RWPE1 (cell line): ENCODE measurements around the gene ANKRD39.

Experiments
- CTCF ChIA-PET: fragments of 350-600 bp; sonication (Branson Sonifier 250); formaldehyde crosslinking; extraction: SDS; loops from one replicate; lab custom pipeline; 2021; lab: Yijun Ruan, JAX
- POLR2A ChIA-PET: fragments of 400-600 bp; formaldehyde crosslinking; extraction: SDS; loops from one replicate; lab custom pipeline; 2020; ENCODE audit warnings: antibody characterized with exemption; ENCODE audit not compliant: low non-redundant PET; lab: Yijun Ruan, JAX
- DNase-seq: peaks from one replicate; pipeline ENCODE4 v3.0.0; 2012; ENCODE audit warnings: low spot score
- H3K27ac ChIP-seq: fragments of 450-650 bp; 2 replicates; pipeline ENCODE4 v1.5.1; 2017
- CTCF ChIP-seq: fragments of 450-650 bp; conservative IDR thresholded peaks from 2 replicates; pipeline ENCODE4 v1.5.1; 2017; ENCODE audit warnings: low read depth, mild to moderate bottlenecking

Gene ANKRD39

GRCh38 chr2:96852667-96853066 is 5.1 kb downstream of the ANKRD39 start:
- no peak for TF ChIP-seq CTCF
- DNase-seq = no peak
- no peak overlapping the region for H3K27ac ChIP-seq
- ChIA-PET CTCF (interaction anchor here (0.6 kb wide), 3 partner anchors 68 to 215 kb away, joined by 3 to 4 read pairs (median 3); no protein-coding TSS in a partner anchor), POLR2A (no interaction called here)

GRCh38 chr2:96848264-96848663 is 9.6 kb downstream of the ANKRD39 start:
- CTCF ChIA-PET = no interaction called here
- H3K27ac ChIP-seq = no peak overlapping the region
- no peak for DNase-seq
- TF ChIP-seq CTCF = no peak
- POLR2A ChIA-PET = no interaction called here

- no peak for DNase-seq
- ChIA-PET POLR2A (no interaction called here), CTCF (interaction anchor here (0.8 kb wide), 1 partner anchor 21 kb away, joined by 3 read pairs; no protein-coding TSS in a partner anchor)
- TF ChIP-seq CTCF = no peak
- no peak overlapping the region for H3K27ac ChIP-seq
Observed at GRCh38 chr2:96847586-96847985, 10.2 kb downstream of the ANKRD39 start.

GRCh38 chr2:96846825-96847224 is 11.0 kb downstream of the ANKRD39 start:
- POLR2A ChIA-PET = no interaction called here
- DNase-seq = no peak
- TF ChIP-seq CTCF = no peak
- CTCF ChIA-PET = no interaction called here
- H3K27ac ChIP-seq = no peak overlapping the region

- H3K27ac ChIP-seq = no peak overlapping the region
- TF ChIP-seq CTCF = no peak
- CTCF ChIA-PET = interaction anchor here (1.9 kb wide), 1 partner anchor 14 kb away, joined by 11 read pairs; the partner anchor contains the start of gene ANKRD39
- DNase-seq = no peak
- POLR2A ChIA-PET = no interaction called here
Observed at GRCh38 chr2:96844405-96844808, 13.4 kb downstream of the ANKRD39 start.

- ChIA-PET CTCF (interaction anchor here (0.6 to 1.9 kb wide), 3 partner anchors 13 to 28 kb away, joined by 3 to 11 read pairs (median 4); partner anchors contain the start of gene ANKRD39), POLR2A (interaction anchor here (0.7 kb wide), 1 partner anchor 11 kb away, joined by 3 read pairs; no protein-coding TSS in a partner anchor)
- H3K27ac ChIP-seq = 0 out of 2 replicates have a peak within 1 kb of the TSS, but pooled peaks have one; percentile 32
- no peak for DNase-seq
- no peak for TF ChIP-seq CTCF
Observed at GRCh38 chr2:96843538-96844268, 14.1 kb downstream of the ANKRD39 start, which contains the start of gene ANKRD23. ANKRD23 (minus strand) TSS chr2:96844021; CDS start chr2:96843992, 29 bp downstream.
